Neutrophil (primary cell): ENCODE results near the gene ANKRD27.

ENCODE experiments used
- H3K27ac ChIP-seq: fragments of 200-600 bp; sonication (generic); 2 replicates; pipeline ENCODE4 v1.5.1; 2016; ENCODE audit warnings: mild to moderate bottlenecking, moderate library complexity
- H3K27me3 ChIP-seq: fragments of 200-600 bp; sonication (generic); 2 replicates; pipeline ENCODE4 v1.6.0; 2016; ENCODE audit warnings: mild to moderate bottlenecking
- H3K36me3 ChIP-seq: fragments of 200-600 bp; sonication (generic); 2 replicates; pipeline ENCODE4 v1.5.1; 2017
- H3K4me1 ChIP-seq, 2 experiments: fragments of 200-600 bp in 1 of 2; sonication (generic) in 1 of 2; 1 replicate in 1 of 2; 2 replicates in 1 of 2; pipeline versions ENCODE4 v1.5.1 to v1.6.1; 2013 to 2016; ENCODE audit warnings: low read depth in 1 of 2, low read length in 1 of 2, mild to moderate bottlenecking in 1 of 2, moderate library complexity in 1 of 2; ENCODE audit not compliant: control insufficient read depth in 1 of 2, insufficient read depth in 1 of 2
- H3K4me3 ChIP-seq, 2 experiments: fragments of 200-600 bp in 1 of 2; sonication (generic) in 1 of 2; 1 replicate in 1 of 2; 2 replicates in 1 of 2; pipeline ENCODE4 v1.5.1; 2013 to 2016; ENCODE audit warnings: low read depth in 1 of 2, low read length in 1 of 2, mild to moderate bottlenecking in 1 of 2, moderate library complexity in 1 of 2
- H3K9me3 ChIP-seq: fragments of 200-600 bp; sonication (generic); 2 replicates; pipeline ENCODE4 v1.5.1; 2016
- CTCF ChIP-seq: fragments of 200-600 bp; sonication (generic); IDR thresholded peaks from 2 replicates; pipeline ENCODE4 v1.5.1; 2016; ENCODE audit warnings: antibody characterized with exemption

Gene ANKRD27

GRCh38 chr19:32627714-32628270 is 47.2 kb downstream of the ANKRD27 start:
- Histone ChIP-seq H3K36me3 (peaks cover 91% of the 10 kb centered on the region), H3K4me1 (no peaks in the 10 kb centered on the region), H3K9me3 (no peaks in the 10 kb centered on the region), H3K4me3 (no peak overlapping the region), H3K27me3 (no peaks in the 10 kb centered on the region), H3K27ac (no peak overlapping the region)
- TF ChIP-seq CTCF, result no peak

GRCh38 chr19:32626969-32627368 is 48.0 kb downstream of the ANKRD27 start:
- Histone ChIP-seq H3K27me3 (no peaks in the 10 kb centered on the region), H3K4me3 (no peak overlapping the region), H3K27ac (no peak overlapping the region), H3K9me3 (no peaks in the 10 kb centered on the region), H3K4me1 (no peaks in the 10 kb centered on the region), H3K36me3 (peaks cover 95% of the 10 kb centered on the region)
- no peak for TF ChIP-seq CTCF

- no peak overlapping the region for H3K4me3 ChIP-seq
- H3K27me3 ChIP-seq, result no peaks in the 10 kb centered on the region
- peaks cover 89% of the 10 kb centered on the region for H3K36me3 ChIP-seq
- no peaks in the 10 kb centered on the region for H3K4me1 ChIP-seq
- no peaks in the 10 kb centered on the region for H3K9me3 ChIP-seq
- no peak overlapping the region for H3K27ac ChIP-seq
- TF ChIP-seq CTCF, result no peak
Measured at GRCh38 chr19:32624410-32624809, 50.6 kb downstream of the ANKRD27 start.

- H3K27ac ChIP-seq, result no peak overlapping the region
- H3K9me3 ChIP-seq, result no peaks in the 10 kb centered on the region
- no peak overlapping the region for H3K4me3 ChIP-seq
- H3K36me3 ChIP-seq, result peaks cover 88% of the 10 kb centered on the region
- H3K4me1 ChIP-seq, result no peaks in the 10 kb centered on the region
- no peaks in the 10 kb centered on the region for H3K27me3 ChIP-seq
- TF ChIP-seq CTCF, result no peak
Measured at GRCh38 chr19:32622002-32622401, 53.0 kb downstream of the ANKRD27 start.

- H3K27me3 ChIP-seq, result no peaks in the 10 kb centered on the region
- H3K4me3 ChIP-seq, result no peak overlapping the region
- H3K27ac ChIP-seq, result no peak overlapping the region
- H3K9me3 ChIP-seq, result no peaks in the 10 kb centered on the region
- H3K4me1 ChIP-seq, result no peaks in the 10 kb centered on the region
- TF ChIP-seq CTCF, result no peak
- peaks cover 89% of the 10 kb centered on the region for H3K36me3 ChIP-seq
Measured at GRCh38 chr19:32619051-32619685, 55.8 kb downstream of the ANKRD27 start.
